ENCODE measurements around the gene ITSN1.
"Not testable (repeated sequence)": the region's sequence is repeated elsewhere in the genome, so short reads cannot be mapped to it uniquely, and the experiment has no call there.

The ITSN1 gene

DNA sequence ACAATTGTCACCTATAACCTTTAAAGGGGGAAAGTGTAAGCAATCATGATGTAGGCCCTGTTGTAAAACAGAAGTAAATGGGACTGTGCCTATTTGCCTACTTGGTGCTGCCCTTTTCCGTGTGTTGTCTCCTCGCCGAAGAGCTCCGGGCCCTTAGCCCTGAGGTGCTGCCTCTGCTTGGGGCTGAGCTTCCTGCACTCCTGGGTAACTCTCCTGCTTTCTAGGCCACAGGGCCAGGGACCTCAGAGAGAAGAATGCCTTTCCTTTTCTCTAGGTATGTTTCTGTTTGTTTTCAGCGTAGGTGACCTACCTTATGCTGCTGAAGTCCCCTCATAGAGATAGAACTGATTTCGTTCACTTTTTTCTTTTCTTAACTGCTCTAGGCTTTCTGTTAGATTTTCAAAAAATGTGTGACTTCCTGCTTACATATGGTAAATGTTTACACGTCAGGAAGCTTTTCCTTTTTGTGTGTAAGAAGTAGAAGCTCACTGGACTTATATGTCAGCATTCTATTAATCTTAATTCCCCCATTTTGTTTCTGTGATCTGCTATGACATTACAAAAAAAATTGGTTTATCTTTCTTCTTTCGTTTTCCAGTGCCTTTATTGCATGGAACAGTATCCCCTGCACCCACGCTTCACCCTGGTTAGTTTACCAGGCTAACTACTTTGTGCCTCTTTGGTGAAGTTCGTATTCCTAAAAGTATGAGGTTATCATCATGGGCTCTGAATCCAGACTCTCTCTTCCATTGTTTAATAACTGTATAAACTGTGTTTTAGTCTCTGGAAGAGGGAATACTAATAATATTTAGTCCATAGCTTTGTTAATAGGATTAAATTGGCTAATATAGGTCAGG is 61.7 kb downstream of the ITSN1 start:
- Histone ChIP-seq H3K4me1 (ENCODE audit: insufficient read depth, low read length) (peaks cover 6% of the 10 kb centered on the region; the same call in 1 of the 2 replicates), H3K9me3 (ENCODE audit: control insufficient read depth, insufficient read depth, low read length) (no peaks in the 10 kb centered on the region), H3K9ac (ENCODE audit: low read depth, low read length) (no peak overlapping the region), H3K36me3 (ENCODE audit: insufficient read depth, low read length) (no peaks in the 10 kb centered on the region)

DNA sequence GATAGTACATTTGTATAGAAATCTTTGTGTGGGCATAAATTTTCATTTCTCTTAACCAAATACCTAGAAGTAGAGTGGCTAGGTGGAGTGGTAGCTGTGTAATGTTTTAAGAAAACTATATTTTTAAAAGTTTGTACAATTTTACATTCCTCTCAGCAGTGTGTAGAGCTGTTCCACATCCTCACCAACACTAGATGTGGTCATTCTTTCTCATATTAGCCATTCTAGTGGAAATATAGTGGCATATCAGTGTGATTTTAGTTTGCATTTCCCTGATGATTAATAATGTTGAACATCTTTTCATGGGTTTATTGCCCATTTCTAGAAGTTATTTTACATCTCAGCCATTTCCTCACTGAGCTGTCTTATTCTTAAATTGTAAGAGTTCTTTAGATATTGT is 65.5 kb downstream of the ITSN1 start:
- Histone ChIP-seq H3K9me3 (ENCODE audit: control insufficient read depth, insufficient read depth, low read length) (no peaks in the 10 kb centered on the region), H3K36me3 (ENCODE audit: insufficient read depth, low read length) (no peaks in the 10 kb centered on the region), H3K4me1 (ENCODE audit: insufficient read depth, low read length) (peaks cover 12% of the 10 kb centered on the region), H3K9ac (ENCODE audit: low read depth, low read length) (no peak overlapping the region)

DNA sequence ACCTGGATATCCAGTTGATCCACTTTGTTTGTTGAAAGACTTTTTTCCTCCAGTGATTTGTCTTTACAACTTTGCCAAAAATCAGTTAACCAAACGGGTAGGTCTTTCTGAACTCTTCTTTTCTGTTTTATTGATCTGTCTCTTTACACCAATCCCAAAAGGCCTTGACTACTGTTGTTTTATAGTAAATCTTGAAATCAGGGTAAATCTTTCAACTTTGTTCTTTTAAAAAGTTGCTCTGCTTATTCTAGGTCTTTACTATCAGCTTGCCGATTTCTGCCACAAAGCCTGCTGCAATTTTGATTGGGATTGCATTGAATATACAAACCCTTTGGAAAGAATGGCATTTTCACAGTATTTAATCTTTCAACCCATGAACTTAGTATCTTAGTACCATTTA is 66.6 kb downstream of the ITSN1 start:
- Histone ChIP-seq H3K4me1 (ENCODE audit: insufficient read depth, low read length) (peaks cover 7% of the 10 kb centered on the region), H3K36me3 (ENCODE audit: insufficient read depth, low read length) (no peaks in the 10 kb centered on the region), H3K9me3 (ENCODE audit: control insufficient read depth, insufficient read depth, low read length) (no peaks in the 10 kb centered on the region), H3K9ac (ENCODE audit: low read depth, low read length) (no peak overlapping the region)

DNA sequence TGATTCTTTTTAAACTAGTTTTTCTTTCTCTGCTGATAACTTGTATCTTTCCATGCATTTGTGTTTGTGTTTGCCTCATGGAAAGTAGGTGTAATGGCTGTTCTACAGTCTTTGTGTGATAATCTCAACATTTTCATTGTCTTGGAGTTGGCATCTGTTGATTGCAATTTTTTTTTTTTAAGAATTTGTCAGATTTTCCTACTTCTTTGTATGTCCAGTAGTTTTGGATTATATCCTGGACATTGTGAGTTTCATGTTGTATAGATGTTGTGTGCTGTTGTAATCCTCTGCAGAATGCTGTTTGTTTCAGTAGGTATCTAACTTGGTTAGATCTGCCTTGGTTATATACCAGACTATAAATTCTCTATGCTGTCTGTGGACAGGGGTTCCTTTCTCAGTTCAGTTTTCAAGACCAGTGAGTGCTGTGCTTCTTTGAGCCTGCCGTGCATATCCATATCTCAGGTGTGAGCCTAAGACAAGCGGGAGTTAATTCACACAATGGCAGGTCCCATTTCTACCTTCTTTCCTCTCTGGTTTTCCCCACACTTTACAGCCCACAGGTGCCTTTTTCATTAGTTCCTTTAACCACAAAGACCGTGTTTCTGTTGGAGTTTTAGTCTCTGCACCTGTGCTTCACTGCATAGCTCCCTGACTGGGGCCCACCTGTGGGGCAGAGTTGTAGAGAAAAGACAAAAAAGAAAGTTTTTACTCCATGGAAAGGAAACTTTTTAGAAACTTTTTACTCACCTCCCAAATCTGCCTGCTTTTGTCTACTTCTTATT is 69.9 kb downstream of the ITSN1 start:
- no peaks in the 10 kb centered on the region for H3K9me3 ChIP-seq (ENCODE audit: control insufficient read depth, insufficient read depth, low read length)
- H3K36me3 ChIP-seq (ENCODE audit: insufficient read depth, low read length) = no peaks in the 10 kb centered on the region
- no peak overlapping the region for H3K9ac ChIP-seq (ENCODE audit: low read depth, low read length)
- peaks cover 7% of the 10 kb centered on the region; the same call in 1 of the 2 replicates for H3K4me1 ChIP-seq (ENCODE audit: insufficient read depth, low read length)

DNA sequence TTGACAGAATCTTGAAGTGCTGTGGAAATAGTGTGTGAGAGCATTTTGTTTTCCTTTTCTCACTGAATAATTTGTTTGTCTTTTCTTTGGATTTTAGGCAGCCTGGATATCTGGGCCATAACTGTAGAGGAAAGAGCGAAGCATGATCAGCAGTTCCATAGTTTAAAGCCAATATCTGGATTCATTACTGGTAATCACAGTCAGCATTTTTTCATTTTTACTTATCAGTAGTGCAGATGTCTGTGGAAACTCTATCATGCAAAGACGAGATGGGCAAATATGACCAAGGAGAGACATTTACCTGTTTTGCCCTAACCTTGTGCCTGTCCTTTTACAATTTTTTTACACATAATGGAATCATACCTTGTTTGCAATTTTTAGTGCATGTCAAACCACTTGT is 78.8 kb downstream of the ITSN1 start:
- peaks cover 4% of the 10 kb centered on the region; the same call in 1 of the 2 replicates for H3K36me3 ChIP-seq (ENCODE audit: insufficient read depth, low read length)
- H3K9ac ChIP-seq (ENCODE audit: low read depth, low read length) = no peak overlapping the region
- no peaks in the 10 kb centered on the region for H3K9me3 ChIP-seq (ENCODE audit: control insufficient read depth, insufficient read depth, low read length)
- no peaks in the 10 kb centered on the region for H3K4me1 ChIP-seq (ENCODE audit: insufficient read depth, low read length)

DNA sequence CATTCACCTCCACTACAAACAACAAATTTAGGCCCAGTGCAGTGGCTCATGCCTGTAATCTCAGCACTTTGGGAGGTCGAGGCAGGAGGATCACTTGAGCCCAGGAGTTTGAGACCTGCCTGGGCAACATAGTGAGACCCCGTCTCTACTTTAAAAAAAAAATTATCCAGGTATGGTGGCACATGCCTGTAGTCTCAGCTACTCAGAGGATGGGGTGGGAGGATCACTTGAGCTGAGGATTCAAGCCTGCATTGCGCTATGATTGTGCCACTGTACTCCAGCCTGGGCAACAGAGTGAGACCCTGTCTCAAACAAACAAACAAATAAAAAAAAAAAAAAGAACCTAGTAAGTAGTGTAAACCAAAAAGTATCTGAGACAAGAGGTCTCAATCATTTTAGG is 86.8 kb downstream of the ITSN1 start:
- H3K4me1 ChIP-seq (ENCODE audit: insufficient read depth, low read length) = peaks cover 20% of the 10 kb centered on the region
- H3K36me3 ChIP-seq (ENCODE audit: insufficient read depth, low read length); H3K9me3 ChIP-seq (ENCODE audit: control insufficient read depth, insufficient read depth, low read length); H3K9ac ChIP-seq (ENCODE audit: low read depth, low read length): not testable (repeated sequence)

DNA sequence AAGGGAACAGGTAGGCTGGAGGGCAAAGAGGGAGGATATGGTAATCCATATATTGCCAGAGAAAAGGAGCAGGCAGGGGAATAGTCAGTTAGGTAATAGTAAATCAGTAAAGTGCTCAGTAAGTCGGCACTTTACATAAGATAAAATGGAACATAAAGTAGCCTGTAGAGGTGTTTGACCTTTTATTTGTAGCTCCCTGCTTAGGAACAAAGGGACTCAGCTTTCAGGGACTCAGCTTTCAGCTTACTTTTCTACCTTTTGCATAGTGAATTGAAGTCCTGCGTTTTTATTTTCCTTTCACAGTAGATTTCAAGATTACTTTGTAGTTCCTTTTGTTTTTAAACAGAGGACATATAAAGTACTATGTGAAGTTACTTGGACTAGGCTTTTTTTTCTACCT is 87.3 kb downstream of the ITSN1 start:
- H3K36me3 ChIP-seq (ENCODE audit: insufficient read depth, low read length) = no peaks in the 10 kb centered on the region
- no peak overlapping the region for H3K9ac ChIP-seq (ENCODE audit: low read depth, low read length)
- H3K9me3 ChIP-seq (ENCODE audit: control insufficient read depth, insufficient read depth, low read length) = no peaks in the 10 kb centered on the region
- H3K4me1 ChIP-seq (ENCODE audit: insufficient read depth, low read length) = peaks cover 20% of the 10 kb centered on the region

DNA sequence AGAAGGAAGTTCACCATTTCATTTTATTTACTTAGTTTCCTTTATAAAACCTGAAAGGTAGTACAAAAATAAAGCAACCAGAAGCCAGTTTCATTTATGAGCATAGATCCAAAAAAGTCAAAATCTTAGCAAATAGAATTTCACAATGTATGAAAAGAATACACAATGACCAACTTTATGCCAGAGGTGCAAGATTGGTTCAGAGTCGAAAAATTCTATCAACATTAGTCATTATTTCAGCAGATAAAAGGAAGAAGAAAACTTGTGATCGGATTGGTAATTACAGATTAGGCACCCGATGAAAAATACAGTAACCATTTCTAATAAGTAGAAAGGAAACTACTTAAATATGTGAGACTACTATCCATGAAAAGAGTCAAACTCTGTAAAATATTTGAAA is 89.1 kb downstream of the ITSN1 start:
- Histone ChIP-seq H3K9ac (ENCODE audit: low read depth, low read length) (no peak overlapping the region), H3K4me1 (ENCODE audit: insufficient read depth, low read length) (peaks cover 20% of the 10 kb centered on the region), H3K36me3 (ENCODE audit: insufficient read depth, low read length) (peaks cover 9% of the 10 kb centered on the region), H3K9me3 (ENCODE audit: control insufficient read depth, insufficient read depth, low read length) (no peaks in the 10 kb centered on the region)

DNA sequence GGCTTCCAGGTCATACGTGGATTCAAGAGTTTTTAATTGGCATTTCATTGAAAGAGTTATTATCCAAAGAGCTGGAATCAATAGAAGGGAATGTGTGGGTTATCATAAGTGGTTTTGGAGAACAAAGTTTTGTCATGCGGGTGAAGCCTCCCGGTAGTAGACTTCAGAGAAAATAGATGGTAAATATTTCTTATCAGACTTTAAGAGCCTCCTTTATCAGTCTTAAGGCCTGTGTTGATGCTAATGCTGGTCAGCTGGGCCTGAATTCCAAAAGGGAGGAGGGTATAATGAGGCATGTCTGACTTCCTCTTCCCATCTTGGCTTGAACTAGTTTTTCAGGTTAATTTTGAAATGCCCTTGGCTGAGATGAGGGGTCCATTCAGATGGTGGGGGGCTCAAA is 89.7 kb downstream of the ITSN1 start:
- Histone ChIP-seq H3K36me3 (ENCODE audit: insufficient read depth, low read length) (peaks cover 13% of the 10 kb centered on the region), H3K4me1 (ENCODE audit: insufficient read depth, low read length) (peaks cover 20% of the 10 kb centered on the region), H3K9me3 (ENCODE audit: control insufficient read depth, insufficient read depth, low read length) (no peaks in the 10 kb centered on the region), H3K9ac (ENCODE audit: low read depth, low read length) (no peak overlapping the region)

DNA sequence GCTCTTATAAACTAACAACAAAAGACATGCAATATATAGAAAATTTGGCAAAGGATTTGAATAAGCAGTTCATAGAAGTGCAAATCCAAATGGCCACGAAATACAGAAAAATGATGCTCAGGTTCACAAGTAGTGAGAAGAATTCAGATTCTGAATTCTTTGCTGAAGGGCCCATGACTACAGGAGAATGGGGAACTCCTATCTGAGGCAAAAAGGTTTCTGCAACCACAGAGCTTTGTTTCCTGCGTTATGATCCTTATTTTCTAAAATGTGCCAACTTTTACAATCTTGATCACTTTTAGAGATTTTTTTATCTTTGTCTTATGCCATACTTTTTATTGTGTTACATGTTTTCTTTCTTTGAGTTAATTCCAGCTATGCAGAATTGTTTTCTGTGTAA is 91.3 kb downstream of the ITSN1 start:
- H3K9me3 ChIP-seq (ENCODE audit: control insufficient read depth, insufficient read depth, low read length) = no peaks in the 10 kb centered on the region
- H3K36me3 ChIP-seq (ENCODE audit: insufficient read depth, low read length) = peaks cover 13% of the 10 kb centered on the region
- H3K4me1 ChIP-seq (ENCODE audit: insufficient read depth, low read length) = peaks cover 20% of the 10 kb centered on the region

DNA sequence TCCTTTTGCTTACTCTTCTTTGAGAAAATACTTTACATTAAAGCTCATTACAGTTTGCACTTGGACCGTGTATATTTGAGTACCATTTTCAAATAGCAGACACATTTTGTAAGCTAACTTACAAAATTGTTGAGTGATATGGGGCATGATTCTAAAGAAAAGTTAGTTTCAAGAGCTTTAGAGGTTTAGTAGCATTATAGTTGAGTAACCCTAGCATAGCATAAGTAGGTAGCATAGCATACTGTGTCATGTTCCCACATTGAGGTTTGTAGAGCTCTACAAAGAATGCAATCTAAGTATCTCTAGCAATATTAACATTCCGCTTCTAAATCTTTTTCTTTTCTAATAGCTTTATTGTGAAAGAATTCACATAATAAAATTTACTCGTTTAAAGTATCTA is 92.0 kb downstream of the ITSN1 start:
- H3K36me3 ChIP-seq (ENCODE audit: insufficient read depth, low read length) = peaks cover 13% of the 10 kb centered on the region
- H3K9ac ChIP-seq (ENCODE audit: low read depth, low read length) = no peak overlapping the region
- H3K9me3 ChIP-seq (ENCODE audit: control insufficient read depth, insufficient read depth, low read length) = no peaks in the 10 kb centered on the region
- peaks cover 19% of the 10 kb centered on the region for H3K4me1 ChIP-seq (ENCODE audit: insufficient read depth, low read length)

More for the DNA sequence above, 91.3 kb downstream of the ITSN1 start:
- no peak overlapping the region for H3K9ac ChIP-seq (ENCODE audit: low read depth, low read length)

DNA sequence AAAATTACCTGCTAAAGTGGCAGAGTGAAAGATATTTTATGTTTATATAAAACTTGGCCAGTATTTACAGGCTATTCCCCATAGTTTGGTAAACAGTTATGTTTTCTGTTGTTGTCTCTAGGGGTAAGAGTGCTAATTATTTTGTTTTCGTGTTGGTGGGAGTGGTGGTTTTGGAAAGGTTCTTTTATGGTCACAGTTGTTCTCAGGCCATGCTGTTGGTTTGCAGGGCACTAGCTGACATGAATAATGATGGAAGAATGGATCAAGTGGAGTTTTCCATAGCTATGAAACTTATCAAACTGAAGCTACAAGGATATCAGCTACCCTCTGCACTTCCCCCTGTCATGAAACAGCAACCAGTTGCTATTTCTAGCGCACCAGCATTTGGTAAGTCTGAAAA is 92.5 kb downstream of the ITSN1 start:
- H3K9ac ChIP-seq (ENCODE audit: low read depth, low read length) = no peak overlapping the region
- peaks cover 14% of the 10 kb centered on the region for H3K4me1 ChIP-seq (ENCODE audit: insufficient read depth, low read length)
- peaks cover 13% of the 10 kb centered on the region for H3K36me3 ChIP-seq (ENCODE audit: insufficient read depth, low read length)
- H3K9me3 ChIP-seq (ENCODE audit: control insufficient read depth, insufficient read depth, low read length) = no peaks in the 10 kb centered on the region

DNA sequence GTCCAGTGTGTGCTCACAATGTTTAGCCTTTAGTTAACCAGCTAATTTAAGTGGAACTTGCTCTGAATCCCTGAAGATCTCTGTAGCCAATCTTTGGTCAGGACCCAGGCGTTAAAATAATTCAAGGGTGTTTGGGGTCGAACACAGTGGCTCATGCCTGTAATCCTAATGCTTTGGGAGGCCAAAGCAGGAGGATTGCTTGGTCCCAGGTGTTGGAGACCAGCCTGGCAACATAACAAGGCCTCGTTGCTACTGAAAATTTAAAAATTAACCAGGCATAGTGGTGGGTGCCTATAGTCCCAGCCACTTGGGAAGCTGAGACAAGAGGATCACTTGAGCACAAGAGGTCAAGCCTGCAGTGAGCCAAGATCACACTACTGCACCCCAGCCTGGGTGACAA is 94.3 kb downstream of the ITSN1 start:
- H3K9ac ChIP-seq (ENCODE audit: low read depth, low read length) = no peak overlapping the region
- no peaks in the 10 kb centered on the region for H3K9me3 ChIP-seq (ENCODE audit: control insufficient read depth, insufficient read depth, low read length)
- H3K36me3 ChIP-seq (ENCODE audit: insufficient read depth, low read length) = peaks cover 13% of the 10 kb centered on the region
- H3K4me1 ChIP-seq (ENCODE audit: insufficient read depth, low read length) = peaks cover 8% of the 10 kb centered on the region; the same call in 1 of the 2 replicates

DNA sequence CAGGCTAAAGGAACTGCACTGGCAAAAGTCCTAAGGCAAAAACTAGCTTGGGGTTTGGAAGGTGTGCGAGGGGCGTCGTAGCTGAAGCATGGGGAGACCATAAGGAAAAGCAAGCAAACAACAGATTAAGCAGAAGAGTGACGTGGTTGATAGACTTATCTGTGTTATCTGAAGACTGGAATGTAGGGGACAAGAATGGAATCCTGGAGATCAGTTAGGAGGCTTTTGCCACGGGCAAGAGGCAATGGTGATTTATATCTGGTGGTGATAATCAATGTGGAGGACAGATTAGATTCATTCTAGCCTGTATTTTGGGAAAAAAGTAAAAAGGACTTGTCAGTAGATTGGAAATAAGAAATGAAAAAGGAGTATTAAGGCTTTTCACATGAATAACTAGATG is 97.4 kb downstream of the ITSN1 start:
- no peaks in the 10 kb centered on the region for H3K9me3 ChIP-seq (ENCODE audit: control insufficient read depth, insufficient read depth, low read length)

DNA sequence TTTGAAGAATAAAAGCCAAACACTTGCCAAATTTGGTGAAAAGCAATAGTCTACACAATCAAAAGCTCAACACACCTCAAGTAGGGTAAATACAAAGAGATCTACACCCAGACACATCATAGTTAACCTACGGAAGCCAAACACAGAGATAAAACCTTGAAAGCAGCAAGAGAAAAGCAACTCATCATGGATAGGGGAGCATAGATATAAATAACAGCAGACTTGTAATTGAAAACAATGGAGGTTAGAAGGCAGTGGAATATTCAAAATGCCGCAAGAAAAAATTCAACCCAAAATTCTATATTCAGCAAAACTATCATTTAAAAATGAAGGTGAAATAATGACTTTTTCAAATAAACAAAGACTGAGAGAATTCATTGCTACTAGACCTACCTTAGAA is 105.1 kb downstream of the ITSN1 start:
- no peaks in the 10 kb centered on the region for H3K4me1 ChIP-seq (ENCODE audit: insufficient read depth, low read length)
- H3K36me3 ChIP-seq (ENCODE audit: insufficient read depth, low read length) = peaks cover 4% of the 10 kb centered on the region
- H3K9me3 ChIP-seq (ENCODE audit: control insufficient read depth, insufficient read depth, low read length) = peaks cover 3% of the 10 kb centered on the region; the same call in 1 of the 2 replicates
- H3K9ac ChIP-seq (ENCODE audit: low read depth, low read length) = no peak overlapping the region

More for the DNA sequence above, 97.4 kb downstream of the ITSN1 start:
- peaks cover 13% of the 10 kb centered on the region for H3K36me3 ChIP-seq (ENCODE audit: insufficient read depth, low read length)
- H3K4me1 ChIP-seq (ENCODE audit: insufficient read depth, low read length) = no peaks in the 10 kb centered on the region
- H3K9ac ChIP-seq (ENCODE audit: low read depth, low read length) = no peak overlapping the region
